ENCODE results near the gene RPUSD1. TPM values are rescaled to one million over a fixed set of nuclear protein-coding genes. Genes with fewer than 3 reads are reported as not detected.
"Not testable (repeated sequence)": the region's sequence is repeated elsewhere in the genome, so short reads cannot be mapped to it uniquely, and the experiment has no call there.

RPUSD1 gene
- total RNA-seq, 6 donors from 2014 or later = 14.5 to 43.0 (median 20.8) TPM

DNA sequence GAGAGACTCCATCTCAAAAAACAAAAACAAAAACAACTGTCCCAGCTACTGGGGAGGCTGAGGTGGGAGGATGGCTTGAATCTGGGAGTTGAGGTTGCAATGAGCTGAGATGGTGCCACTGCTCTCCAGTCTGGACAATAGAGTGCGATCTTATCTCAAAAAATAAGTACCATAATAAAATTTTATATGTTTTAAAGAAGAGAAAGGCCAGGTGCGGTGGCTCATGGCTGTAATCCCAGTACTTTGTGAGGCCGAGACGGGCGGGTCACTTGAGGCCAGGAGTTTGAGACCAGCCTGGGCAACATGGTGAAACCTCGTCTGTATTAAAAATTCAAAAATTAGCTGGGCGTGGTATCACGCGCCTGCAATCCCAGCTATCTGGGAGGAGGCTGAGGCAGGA lies 11.4 kb downstream of the RPUSD1 start:
- ATAC-seq (ENCODE audit: low FRiP score in 2 of 2) = no peak
- no peaks in the 10 kb centered on the region for H3K9me3 ChIP-seq
- TF ChIP-seq EP300 (IDR thresholded peaks at IDR 0.05) (no peak), POLR2A (IDR thresholded peaks at IDR 0.05) (no peak), CTCF (IDR thresholded peaks at IDR 0.05) (no peak), POLR2AphosphoS5 (IDR thresholded peaks at IDR 0.05) (no peak)
- DNase-seq = no peak
- H3K4me3 ChIP-seq = no peak overlapping the region
- no peak overlapping the region for H3K27ac ChIP-seq
- WGBS, 2 donors = 89 to 91% methylated on average over 9 of the region's 9 CpGs
- peaks cover 0 to 5% (median 0%) of the 10 kb centered on the region in 4 donors for H3K27me3 ChIP-seq
- H3K4me1 ChIP-seq = no peaks in the 10 kb centered on the region
- H3K36me3 ChIP-seq = no peaks in the 10 kb centered on the region

DNA sequence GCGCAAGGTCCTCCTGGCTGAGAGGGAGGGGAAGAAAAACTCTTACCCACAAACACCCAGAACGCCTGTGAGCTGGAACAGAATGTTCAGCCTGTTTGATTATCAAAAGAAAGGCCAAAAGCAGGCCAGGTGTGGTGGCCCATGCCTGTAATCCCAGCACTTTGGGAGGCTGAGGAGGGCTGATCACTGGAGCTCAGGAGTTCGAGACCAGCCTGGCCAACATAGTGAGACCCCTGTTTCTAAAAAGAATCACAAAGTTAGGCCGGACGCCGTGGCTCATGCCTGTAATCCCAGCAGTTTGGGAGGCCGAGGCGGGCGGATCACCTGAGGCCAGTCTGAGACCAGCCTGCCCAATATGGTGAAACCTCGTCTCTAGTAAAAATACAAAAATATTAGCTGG lies 11.9 kb downstream of the RPUSD1 start:
- ATAC-seq (ENCODE audit: low FRiP score in 2 of 2); H3K4me1 ChIP-seq; DNase-seq; H3K27ac ChIP-seq; H3K9me3 ChIP-seq; H3K4me3 ChIP-seq; H3K27me3 ChIP-seq; H3K36me3 ChIP-seq: not testable (repeated sequence)
- WGBS, 2 donors = 89 to 91% methylated on average over 10 of the region's 10 CpGs

GRCh38 chr16:775236-775796 lies 12.9 kb downstream of the RPUSD1 start:
- no peaks in the 10 kb centered on the region for H3K36me3 ChIP-seq
- H3K4me3 ChIP-seq = no peak overlapping the region
- ATAC-seq (ENCODE audit: low FRiP score in 2 of 2) = peak in 1 of 2 donors; percentile 6
- DNase-seq = peak in 1 of 2 donors; percentile 81
- TF ChIP-seq POLR2A (IDR thresholded peaks at IDR 0.05) (no peak), EP300 (IDR thresholded peaks at IDR 0.05) (no peak), CTCF (IDR thresholded peaks at IDR 0.05) (no peak), POLR2AphosphoS5 (IDR thresholded peaks at IDR 0.05) (no peak)
- H3K27ac ChIP-seq = no peak overlapping the region
- H3K27me3 ChIP-seq = peaks cover 0 to 5% (median 0%) of the 10 kb centered on the region in 4 donors
- 79 to 83% methylated on average over 24 to 35 of the region's 36 CpGs for WGBS, 2 donors
- H3K4me1 ChIP-seq = no peaks in the 10 kb centered on the region
- no peaks in the 10 kb centered on the region for H3K9me3 ChIP-seq

DNA sequence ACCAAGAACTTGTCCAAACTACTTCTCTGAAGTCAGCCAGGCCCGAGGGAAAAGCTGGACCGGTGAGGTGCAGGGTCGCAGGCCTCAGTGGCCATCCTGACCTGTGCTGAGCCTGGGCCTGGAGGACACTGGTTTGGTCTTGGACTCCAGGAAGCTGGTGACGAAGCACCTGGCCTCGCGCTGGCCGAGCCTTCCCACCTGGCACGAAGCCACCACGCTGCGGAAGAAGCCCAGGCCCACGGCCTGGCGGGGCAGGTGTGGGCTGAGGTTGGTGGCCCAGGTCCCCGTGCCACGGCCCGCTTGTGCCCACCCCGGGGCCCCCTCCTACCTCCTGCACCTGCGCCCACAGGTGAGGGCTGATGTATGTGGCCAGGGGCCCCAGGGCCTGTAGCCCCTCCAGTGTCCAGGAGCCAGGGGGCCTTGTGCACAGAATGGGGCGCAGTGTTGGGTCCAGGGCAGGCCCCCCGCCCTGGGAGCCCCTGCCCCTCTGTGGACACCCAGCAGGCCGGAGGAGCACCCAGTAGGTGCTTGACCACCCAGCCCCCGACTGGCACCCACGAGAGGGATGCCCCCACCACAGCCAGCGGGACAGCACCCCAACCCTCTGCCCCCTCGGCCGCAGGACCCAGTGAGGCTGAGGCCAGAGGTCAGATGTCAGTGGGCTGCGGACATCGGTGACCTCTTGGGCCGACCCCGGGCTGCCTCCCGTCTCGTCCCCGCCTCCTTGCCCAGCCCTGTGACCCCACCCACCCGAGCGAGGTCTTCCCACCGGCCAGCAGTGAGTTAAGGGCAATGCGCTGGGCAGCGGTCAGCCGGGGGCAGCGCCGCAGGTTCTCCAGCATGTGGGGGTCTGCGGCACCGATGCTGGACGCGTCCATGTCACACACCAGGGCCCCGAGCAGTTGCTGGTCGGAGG lies 13.8 kb downstream of the RPUSD1 start:
- ATAC-seq (ENCODE audit: low FRiP score in 2 of 2) = no peak
- H3K27ac ChIP-seq = no peak overlapping the region
- H3K27me3 ChIP-seq = peaks cover 0 to 5% (median 0%) of the 10 kb centered on the region in 4 donors
- 79 to 81% methylated on average over 5 to 36 of the region's 46 CpGs for whole genome bisulfite sequencing, 2 donors
- no peaks in the 10 kb centered on the region for H3K9me3 ChIP-seq
- H3K36me3 ChIP-seq = no peaks in the 10 kb centered on the region
- DNase-seq = peak in 1 of 2 donors; percentile 78
- no peak overlapping the region for H3K4me3 ChIP-seq
- TF ChIP-seq CTCF (IDR thresholded peaks at IDR 0.05) = no peak
- no peak for TF ChIP-seq POLR2AphosphoS5 (IDR thresholded peaks at IDR 0.05)
- no peak for TF ChIP-seq POLR2A (IDR thresholded peaks at IDR 0.05)
- TF ChIP-seq EP300 (IDR thresholded peaks at IDR 0.05) = no peak
- no peaks in the 10 kb centered on the region for H3K4me1 ChIP-seq

DNA sequence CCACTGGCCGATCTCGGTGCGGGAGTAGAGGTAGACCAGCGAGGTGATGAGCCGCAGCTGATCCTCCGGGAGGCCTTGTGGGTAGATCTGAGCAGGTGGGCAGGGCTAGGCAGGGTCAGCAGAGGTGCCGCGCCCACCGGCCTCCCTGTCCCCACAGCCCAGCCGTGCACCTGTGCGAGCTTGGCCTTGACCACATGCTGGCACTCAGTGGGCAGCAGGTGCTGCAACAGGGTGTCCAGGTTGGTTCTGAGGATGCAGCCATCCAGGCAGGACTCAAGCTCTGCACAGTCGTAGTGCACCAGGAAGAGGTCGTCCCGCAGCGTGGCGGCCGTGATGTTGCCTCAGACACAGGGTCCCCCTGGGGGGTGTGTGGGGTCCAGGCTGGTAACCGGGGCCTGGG lies 15.2 kb downstream of the RPUSD1 start:
- WGBS, 2 donors = 77 to 88% methylated on average over 2 to 12 of the region's 18 CpGs
- H3K4me1 ChIP-seq = no peaks in the 10 kb centered on the region
- H3K27ac ChIP-seq = no peak overlapping the region
- H3K36me3 ChIP-seq = no peaks in the 10 kb centered on the region
- peaks cover 0 to 5% (median 0%) of the 10 kb centered on the region in 4 donors for H3K27me3 ChIP-seq
- ATAC-seq (ENCODE audit: low FRiP score in 2 of 2) (no peak), DNase-seq (peak in 1 of 2 donors; percentile 76)
- TF ChIP-seq POLR2A (IDR thresholded peaks at IDR 0.05) (no peak), POLR2AphosphoS5 (IDR thresholded peaks at IDR 0.05) (no peak), EP300 (IDR thresholded peaks at IDR 0.05) (no peak), CTCF (IDR thresholded peaks at IDR 0.05) (no peak)
- no peak overlapping the region for H3K4me3 ChIP-seq
- H3K9me3 ChIP-seq = no peaks in the 10 kb centered on the region

Data from upper lobe of left lung (tissue), 6 donors.